HG02840 (cell line): ENCODE data around the gene PDE4D.

Experiments
- ATAC-seq: cut with Tn5 transposase; IDR thresholded peaks from one replicate; pipeline ENCODE4 v1.9.1; 2021; ENCODE audit warnings: mild to moderate bottlenecking, moderate library complexity, moderate number of reproducible peaks; ENCODE audit not compliant: unreplicated experiment, low FRiP score

PDE4D gene

DNA sequence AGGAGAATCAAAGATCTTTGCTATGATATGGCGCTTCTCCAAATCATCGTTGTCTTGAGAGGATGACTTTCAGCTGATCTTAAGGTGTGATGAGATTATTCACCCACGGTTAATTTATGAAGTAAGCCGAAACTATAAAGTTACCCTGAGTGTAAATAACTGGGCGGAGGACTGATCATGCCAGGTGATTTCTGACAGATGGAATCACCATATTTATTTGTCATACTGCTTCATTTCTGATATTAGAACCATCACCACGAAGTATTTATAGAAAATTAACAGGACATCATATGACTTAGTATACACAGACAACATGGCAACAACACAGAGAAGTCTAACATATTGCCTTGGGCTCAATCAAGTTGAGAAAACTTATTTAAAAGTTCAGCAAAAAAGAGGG lies 708.8 kb downstream of the PDE4D start:
- ATAC-seq, result no peak

DNA sequence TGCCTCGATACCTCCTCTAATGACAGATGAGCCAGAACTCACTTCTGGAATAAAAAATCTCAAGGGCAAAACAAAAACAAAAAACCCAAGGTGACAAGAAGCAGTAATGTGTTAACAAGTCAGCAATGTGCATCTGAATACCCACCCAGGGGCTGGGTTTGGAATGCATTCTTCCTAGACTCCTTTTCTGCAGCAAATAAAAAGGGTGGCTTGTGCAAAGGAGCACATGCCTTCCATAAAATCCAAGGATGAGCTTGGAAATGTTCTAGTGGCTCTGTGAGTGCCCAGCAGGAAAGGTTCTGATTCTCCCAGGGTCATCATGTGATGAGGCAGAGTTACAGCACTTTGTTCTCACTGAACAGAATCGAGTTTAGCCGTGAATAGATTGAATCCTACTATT lies 710.8 kb downstream of the PDE4D start:
- ATAC-seq, result no peak

DNA sequence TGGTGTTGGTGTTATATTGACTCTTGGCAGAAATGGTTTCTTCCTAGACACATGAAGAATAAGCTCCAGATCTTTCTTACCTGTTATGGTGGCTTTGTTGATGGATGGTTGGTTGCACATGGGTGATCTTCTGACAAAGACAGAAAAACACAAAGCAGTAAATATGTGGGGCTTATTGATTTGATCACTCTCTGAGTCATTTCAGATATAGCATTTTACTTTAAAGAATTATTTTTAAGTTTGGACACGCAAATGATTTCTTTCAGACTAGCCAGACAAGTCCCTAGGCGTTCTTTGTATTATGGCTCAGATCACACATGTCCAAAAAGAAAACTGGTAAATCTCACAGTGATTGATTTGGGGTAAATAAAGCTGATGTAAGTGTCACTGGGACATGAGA lies 713.0 kb downstream of the PDE4D start:
- peak; percentile 71 for ATAC-seq

DNA sequence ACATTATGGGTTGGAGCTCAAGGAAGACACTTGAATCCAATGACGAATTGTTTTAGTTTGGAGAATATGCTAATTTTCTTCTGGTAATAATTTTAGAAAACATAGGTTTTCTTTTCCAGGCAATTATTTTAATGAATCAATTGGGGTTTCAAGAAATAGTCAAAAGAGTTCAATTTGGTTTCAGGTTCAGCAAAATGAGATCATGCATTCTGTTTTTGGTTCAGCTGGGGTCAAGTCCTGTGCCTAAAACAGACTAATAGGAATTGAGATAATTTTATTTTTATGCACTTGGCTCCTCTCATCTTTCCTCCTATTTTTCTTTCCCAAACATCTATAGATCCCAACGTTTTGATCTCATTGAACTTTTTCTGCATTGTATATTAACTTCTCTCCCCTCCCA lies 713.8 kb downstream of the PDE4D start:
- no peak for ATAC-seq

DNA sequence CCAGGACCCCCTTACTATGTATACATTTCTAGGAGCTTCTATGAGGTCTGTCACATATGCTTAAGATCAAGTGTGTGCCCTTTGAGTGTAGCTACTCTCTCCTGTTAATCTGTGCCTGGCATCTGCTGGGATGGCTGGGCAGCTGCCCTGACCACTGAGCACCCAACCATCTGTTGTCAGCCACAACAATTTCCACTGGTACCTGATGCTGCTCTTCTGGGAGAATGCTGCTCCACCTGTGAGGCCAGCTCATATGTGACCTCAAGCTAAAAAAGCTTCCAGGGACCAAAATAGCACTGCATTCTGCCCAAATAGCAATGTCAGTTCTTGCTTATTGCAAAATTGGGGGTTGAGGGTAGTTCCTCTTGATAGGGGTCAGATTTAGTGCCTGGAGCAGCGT lies 715.0 kb downstream of the PDE4D start:
- no peak for ATAC-seq

DNA sequence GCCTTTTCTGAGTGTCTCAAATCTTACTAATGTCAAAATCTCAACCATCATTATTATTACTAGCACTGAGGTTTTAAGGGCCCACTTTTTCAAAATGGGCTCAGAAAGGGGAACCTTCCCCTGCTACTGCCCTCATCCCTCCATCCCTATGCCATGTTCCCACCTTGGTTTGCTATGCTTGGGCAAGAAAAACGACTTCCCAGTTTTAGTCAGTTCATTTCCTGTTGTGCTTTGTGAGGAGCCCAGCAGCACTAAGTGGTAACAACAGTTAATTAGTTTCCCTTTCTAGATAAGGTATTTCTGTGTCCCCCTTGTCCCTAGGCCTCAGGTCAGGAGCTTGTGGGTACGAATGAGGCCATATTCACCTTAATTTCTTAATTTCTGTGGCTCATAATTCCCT lies 715.5 kb downstream of the PDE4D start:
- no peak for ATAC-seq

DNA sequence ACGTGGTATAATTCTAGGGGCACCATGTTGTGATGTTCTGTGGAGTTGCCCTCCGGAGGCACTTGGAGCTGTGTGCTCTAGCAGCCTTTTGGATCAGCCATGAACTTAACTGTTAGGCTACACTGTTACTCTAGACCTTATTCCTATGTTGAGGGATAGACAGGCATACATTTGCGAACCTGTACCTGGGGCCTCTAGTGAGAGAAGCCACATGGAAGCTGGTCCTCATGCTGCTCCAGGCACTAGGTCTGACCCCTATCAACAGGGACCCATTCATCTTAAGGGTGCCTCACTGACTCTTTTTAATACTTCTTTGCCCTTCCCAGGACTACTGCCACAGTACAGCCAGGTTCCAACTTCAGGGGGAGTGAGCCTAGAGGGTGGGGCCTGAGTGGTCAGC lies 715.9 kb downstream of the PDE4D start:
- no peak for ATAC-seq

DNA sequence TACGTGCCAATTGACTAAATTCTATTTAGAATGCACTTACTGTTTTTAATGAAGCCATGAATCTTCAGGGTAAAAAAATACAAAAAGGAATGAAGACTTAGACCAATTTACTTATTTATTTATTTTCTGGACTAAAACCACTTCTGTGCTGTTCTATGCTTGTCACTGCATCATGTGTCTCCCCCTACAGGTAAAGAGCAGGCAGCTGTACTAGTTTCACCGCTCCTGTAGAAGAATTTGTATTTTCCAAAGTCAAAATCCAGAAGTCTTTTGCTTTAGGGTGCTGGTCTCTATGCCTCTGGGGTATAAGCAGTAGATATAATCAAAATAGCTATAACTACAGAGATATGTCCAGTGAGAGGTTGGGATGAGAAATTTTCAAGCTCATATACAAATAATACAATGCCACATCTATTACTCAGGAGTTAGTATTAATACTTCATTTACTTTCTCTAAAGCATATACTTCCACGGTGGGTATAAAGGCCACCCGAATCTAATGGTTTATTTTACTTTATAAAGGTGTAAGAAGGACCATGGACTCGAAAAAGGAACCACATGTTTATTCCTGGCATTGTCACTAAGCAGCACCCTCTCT lies 719.2 kb downstream of the PDE4D start:
- no peak for ATAC-seq

DNA sequence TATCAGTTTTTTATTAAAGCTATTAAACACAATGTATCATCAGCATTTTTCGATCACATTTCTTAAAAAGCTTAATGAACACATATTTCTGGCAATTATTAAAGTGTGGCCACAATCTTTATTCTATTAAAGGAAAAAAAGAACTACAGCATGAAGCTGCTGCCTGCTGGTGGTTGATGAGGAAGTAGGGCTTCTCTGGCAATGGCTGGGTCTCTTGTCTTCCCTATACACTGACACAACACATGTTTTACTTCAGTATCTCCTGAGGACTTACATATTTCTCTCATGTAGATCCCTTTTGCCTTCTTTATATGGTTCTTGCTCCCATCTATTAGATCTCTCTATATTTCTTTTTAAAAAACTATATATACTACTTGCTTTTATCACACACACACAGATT lies 719.9 kb downstream of the PDE4D start:
- ATAC-seq, result no peak

DNA sequence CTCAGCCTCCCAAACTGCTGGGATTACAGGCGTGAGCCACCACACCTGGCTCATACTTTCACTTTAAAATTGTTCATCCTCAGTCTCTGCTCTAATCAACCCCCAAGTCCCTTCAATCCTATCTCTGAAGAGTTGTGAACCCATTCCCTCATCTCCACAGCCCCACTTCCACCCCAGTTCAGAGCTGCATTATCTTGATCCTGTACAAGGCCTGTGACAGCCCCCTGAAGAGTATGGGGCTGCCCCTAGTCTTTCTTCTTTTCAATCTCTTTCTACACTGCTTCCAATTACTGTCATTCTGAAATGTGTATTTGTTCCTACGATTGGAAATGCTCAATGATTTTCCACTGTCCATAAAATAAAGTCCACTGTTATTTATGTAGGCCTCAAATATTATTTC lies 722.4 kb downstream of the PDE4D start:
- ATAC-seq, result no peak

DNA sequence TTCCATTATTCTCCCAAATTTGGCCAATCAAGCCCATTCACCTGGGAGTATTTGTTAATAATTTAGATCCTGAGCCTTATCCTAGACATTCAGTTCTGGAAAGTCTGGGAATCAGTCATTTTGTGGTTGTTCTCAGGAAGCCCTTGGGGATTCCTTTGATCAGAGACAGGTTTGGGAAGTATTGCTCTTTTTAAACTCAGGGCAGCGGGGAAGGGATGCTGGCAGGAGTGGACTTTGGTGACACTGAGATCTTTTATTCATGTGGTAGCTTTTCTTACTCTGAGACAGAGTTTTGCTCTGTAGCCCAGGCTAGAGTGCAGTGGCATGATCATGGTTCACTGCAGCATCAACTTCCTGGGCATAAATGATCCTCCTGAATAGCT lies 723.8 kb downstream of the PDE4D start:
- ATAC-seq, result no peak

DNA sequence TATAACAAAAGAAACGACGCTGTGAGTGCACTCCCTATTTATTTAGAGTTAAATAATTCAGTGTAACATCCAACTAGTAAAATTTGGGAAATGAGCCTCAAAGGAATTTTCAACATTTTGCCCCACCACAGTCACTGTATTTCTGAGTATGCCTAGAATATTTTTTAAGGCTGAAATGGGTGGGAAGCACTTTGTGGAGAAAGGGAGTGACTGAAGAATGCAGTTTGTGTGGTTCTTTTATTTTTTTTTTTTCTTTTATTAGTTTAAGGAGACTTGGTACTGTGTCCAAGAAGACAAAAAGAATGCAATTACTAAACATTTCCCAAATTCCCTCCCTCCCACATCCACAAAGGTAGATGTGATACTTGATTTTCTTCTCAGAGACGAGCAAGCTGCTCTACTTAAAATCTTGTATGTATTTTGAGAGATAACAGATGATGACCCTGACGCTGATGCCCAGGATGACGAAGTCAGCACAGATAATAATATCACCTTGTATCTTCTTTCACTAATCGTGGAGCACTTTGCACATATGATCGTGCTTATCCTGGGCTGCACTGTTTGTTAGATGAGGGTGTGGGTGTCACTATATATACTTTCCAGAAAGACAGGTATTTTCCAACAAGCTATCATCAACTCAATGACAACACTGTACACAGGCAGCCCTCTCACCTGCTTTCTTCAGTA lies 724.3 kb downstream of the PDE4D start:
- no peak for ATAC-seq

DNA sequence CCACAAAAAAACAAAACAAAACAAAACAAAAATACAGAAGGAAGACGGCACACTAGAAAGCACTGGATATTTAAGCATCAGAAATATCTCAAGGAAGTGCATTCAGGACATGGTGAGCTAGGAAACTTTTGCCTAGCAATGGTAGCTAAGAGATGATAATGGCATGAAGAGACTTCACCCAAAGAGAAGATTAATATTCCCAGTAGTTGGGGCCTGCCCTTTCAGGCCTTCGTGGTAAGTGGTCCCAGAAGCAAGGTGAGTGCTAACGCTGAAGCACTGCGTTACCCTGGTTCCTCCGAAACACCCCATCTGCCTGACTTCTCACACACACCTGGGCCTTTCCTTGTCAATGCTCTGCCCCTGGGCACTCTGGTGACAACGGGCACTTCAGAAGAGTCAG lies 725.5 kb downstream of the PDE4D start:
- ATAC-seq, result no peak

DNA sequence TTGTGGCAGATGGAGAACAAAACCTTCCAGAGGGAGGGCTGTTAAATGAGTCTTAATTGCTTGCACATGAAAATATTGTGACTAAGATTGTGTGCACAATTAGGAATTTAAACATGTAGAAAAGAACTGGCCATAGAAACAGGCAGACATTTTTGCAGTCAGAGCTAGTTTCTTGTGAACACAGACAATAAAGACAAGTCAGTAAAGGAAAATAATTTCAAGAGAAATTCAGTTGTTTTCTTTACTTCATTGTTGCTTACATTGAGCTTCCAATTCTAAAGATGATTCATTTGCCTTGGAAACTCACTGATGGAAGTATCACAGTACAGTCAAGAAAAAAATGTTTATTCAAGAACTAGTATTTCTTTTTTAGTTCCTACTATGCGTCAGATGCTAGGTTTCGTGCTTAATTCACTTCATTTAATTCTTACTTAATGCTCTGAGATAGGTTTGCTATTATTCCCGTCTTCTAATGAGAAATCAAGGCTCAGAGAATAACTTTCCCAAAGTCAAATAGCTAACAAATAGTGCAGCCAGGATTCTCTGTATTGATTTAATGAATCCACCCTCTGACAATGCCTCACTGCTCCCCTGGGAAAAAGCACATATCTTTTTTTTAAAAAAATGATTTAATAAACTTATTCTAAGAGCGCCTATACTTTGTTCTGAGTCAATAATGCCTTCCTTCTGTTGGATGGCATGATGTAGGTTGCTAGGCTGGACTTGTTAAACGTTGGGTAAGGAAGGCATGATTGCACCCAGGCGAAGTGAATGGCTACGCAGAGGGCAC lies 729.3 kb downstream of the PDE4D start:
- ATAC-seq, result no peak

DNA sequence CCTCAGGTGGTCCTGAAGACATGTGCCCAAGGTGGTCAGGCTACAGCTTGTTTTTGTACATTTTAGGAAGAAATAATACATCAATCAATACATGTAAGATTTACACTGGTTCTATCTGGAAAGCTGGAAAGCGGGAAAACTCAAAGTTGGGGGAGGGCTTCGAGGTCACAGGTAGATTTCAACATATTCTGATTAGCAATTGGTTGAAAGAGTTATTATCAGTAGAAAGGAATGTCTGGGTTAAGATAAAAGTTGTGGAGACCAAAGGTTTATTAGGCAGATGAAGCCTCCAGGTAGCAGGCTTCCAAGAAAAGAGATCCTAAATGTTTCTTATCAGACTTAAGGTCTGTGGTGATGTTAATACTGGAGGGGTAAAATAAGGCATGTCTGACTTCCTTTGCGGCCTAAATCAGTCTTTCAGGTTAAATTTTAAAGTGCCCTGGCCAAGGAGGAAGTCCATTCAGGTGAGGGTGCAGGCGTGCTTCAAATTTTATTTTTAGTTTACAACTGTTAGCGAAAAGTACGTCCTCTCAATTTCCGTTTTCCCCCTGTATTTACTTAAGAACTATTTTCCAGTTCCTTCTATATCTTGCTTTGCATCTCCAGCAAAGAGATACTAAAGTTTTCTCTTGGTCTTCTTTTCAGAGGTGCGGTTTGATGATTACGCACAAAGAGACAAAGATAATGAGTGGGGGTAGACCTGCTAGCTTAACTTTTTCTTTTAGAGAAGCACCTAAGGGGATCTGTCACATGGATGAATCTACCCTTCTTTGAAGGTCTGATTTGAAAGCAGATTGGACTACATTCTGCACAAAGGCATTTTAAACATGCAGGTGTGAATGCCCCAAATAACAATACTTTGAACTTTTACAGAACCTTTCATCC lies 732.1 kb downstream of the PDE4D start:
- ATAC-seq, result no peak

DNA sequence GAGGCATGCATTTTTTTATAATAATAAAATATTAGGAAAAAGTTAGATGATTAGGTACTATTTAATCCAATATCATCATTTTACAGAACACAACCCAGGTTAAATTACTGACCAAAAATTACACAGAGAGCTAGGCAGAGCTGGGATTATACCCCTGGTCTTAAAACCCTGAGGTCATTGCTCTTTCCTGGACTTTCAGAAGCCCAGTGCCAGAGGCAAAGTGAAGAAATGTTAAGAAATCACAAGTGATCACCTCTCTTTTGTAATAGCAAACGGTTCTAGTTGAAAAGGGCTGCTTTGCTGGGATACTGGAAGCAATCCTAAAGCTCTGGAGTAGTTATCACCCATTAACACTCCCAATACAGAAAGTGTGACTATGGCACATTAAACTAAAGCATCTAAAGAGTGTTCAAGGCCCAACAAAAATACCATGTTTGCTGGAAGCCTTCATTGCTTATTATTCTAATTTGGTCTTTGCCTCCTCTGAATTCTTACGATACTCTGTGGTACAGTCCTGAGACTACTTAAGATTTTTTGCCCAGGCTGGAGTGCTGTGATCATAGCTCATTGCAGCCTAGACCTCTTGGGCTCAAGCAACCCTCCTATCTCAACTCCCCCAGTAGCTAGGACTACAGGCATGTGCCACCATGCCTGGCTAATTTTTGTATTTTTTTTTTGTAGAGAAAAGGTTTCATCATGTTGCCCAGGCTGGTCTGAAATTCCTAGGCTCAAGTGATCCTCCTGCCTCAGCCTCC lies 734.7 kb downstream of the PDE4D start:
- ATAC-seq, result no peak

DNA sequence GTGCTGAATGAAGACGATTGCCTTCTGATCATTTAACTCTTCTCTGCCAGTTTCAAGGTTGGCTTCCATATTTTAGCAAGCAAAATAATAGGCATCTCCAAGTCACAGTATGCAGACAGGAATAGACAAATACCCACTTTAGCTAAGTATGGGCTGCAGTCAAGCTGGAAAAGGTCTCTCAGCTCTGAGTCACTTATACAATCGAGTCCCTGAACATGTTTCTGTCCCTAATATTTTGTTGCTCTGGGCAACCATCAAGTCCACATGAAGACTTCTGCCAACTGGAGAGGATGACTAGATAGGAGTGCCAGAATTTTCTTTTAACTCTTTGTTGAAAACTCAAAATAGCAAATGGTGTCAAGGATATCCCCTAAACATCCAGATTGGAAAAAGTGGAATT lies 735.4 kb downstream of the PDE4D start:
- ATAC-seq, result no peak

DNA sequence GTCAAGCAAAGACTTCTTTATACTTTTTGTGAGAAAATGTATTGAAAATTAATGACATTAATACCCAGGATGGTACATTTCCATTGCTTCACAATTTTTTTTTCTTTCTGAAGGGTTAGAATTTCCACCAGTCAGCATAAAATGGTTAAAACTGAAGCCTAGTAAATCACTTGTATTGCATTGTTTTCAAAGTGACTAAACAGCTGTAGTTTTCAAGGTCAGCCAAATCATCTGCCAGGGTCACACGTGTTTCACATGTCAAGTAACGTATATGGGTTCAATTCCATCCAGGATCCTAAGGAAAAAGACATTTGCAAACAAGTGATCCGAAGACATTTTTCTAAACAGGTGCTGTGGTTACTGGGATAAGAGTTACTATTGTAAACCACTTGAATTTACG lies 736.5 kb downstream of the PDE4D start:
- ATAC-seq, result no peak

DNA sequence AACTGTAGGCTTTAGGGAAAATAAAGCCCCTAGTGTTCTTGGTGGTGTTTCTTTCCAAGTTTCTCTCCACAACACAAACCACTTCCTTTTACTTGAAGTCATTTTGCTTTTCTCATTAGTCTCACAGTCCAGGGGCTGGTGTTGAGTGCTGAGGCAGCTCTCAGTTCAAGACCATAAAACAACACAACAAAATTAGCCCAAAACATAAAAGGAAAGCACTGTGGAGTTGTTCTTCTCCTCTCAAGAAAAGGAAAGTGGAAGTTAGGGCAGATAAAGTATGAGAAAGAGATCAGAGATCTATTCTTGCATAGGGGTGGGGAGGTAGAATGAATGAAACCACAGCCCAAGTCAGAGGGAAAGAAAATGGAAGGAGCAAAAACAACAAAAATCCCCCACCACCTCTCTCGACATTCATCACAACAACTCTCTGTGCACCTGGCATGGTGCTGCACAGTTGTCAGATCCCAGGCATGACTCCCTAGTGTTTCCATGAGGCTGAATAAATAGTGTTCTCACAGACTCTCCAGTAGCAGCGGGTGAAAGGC lies 740.8 kb downstream of the PDE4D start:
- ATAC-seq, result no peak
